ENCODE results near the gene LARGE1. TPM values are rescaled to one million over a fixed set of nuclear protein-coding genes. Genes with fewer than 3 reads are reported as not detected.

The LARGE1 gene
- total RNA-seq, 4 donors from 2014 or later = 78.1 to 156 (median 104) TPM

- H3K27me3 ChIP-seq = no peaks in the 10 kb centered on the region
- H3K4me3 ChIP-seq = no peak overlapping the region
- H3K9me3 ChIP-seq = no peaks in the 10 kb centered on the region
- no peaks in the 10 kb centered on the region for H3K36me3 ChIP-seq
- DNase-seq = no peak
- peaks cover 0 to 6% (median 0%) of the 10 kb centered on the region in 4 donors for H3K4me1 ChIP-seq
- TF ChIP-seq POLR2A (IDR thresholded peaks at IDR 0.05) = no peak
- TF ChIP-seq CTCF (IDR thresholded peaks at IDR 0.05) = no peak
- H3K27ac ChIP-seq = no peak overlapping the region
Observed at GRCh38 chr22:33397381-33397907, 522.8 kb downstream of the LARGE1 start.

GRCh38 chr22:33393432-33393831 lies 526.8 kb downstream of the LARGE1 start:
- Histone ChIP-seq H3K27ac (no peak overlapping the region), H3K4me3 (no peak overlapping the region), H3K9me3 (no peaks in the 10 kb centered on the region), H3K27me3 (no peaks in the 10 kb centered on the region), H3K4me1 (peaks cover 0 to 6% (median 0%) of the 10 kb centered on the region in 4 donors), H3K36me3 (no peaks in the 10 kb centered on the region)
- no peak for TF ChIP-seq CTCF (IDR thresholded peaks at IDR 0.05)
- no peak for TF ChIP-seq POLR2A (IDR thresholded peaks at IDR 0.05)
- no peak for DNase-seq

GRCh38 chr22:33391298-33391697 lies 529.0 kb downstream of the LARGE1 start:
- H3K4me3 ChIP-seq = no peak overlapping the region
- TF ChIP-seq POLR2A (IDR thresholded peaks at IDR 0.05) (no peak), CTCF (IDR thresholded peaks at IDR 0.05) (no peak)

GRCh38 chr22:33389936-33390335 lies 530.3 kb downstream of the LARGE1 start:
- no peak for TF ChIP-seq POLR2A (IDR thresholded peaks at IDR 0.05)
- TF ChIP-seq CTCF (IDR thresholded peaks at IDR 0.05) = no peak
- Histone ChIP-seq H3K9me3 (no peaks in the 10 kb centered on the region), H3K27me3 (no peaks in the 10 kb centered on the region), H3K4me3 (no peak overlapping the region), H3K36me3 (no peaks in the 10 kb centered on the region), H3K27ac (no peak overlapping the region), H3K4me1 (peaks cover 0 to 6% (median 0%) of the 10 kb centered on the region in 4 donors)
- DNase-seq = no peak

More at GRCh38 chr22:33391298-33391697, 529.0 kb downstream of the LARGE1 start:
- Histone ChIP-seq H3K36me3 (no peaks in the 10 kb centered on the region), H3K27me3 (no peaks in the 10 kb centered on the region), H3K4me1 (peaks cover 0 to 6% (median 0%) of the 10 kb centered on the region in 4 donors), H3K27ac (no peak overlapping the region), H3K9me3 (no peaks in the 10 kb centered on the region)
- DNase-seq = no peak

DNA sequence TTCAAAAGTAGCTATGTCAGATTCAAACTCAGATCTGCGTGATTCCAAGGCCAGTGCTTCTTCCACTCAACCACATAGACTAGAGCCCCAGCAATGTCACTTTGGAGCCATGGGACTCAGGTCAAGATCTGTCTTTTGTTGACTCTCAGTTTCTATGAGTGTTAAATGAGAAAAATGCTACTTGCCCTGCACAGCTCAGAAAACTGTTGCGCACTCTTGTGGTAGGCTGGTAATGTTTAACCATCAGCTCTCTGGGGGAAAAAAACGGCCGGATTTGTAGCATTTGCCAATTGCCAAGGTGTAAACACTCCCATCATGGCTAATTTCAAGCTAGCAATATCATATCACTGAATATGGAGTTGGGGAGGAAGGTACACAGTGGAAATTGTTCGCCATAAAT lies 534.0 kb downstream of the LARGE1 start:
- no peak for DNase-seq
- Histone ChIP-seq H3K27me3 (no peaks in the 10 kb centered on the region), H3K4me3 (no peak overlapping the region), H3K4me1 (no peaks in the 10 kb centered on the region), H3K36me3 (peaks cover 0 to 16% (median 0%) of the 10 kb centered on the region in 3 donors), H3K9me3 (no peaks in the 10 kb centered on the region), H3K27ac (no peak overlapping the region)
- TF ChIP-seq CTCF (IDR thresholded peaks at IDR 0.05) (no peak), POLR2A (IDR thresholded peaks at IDR 0.05) (no peak)

DNA sequence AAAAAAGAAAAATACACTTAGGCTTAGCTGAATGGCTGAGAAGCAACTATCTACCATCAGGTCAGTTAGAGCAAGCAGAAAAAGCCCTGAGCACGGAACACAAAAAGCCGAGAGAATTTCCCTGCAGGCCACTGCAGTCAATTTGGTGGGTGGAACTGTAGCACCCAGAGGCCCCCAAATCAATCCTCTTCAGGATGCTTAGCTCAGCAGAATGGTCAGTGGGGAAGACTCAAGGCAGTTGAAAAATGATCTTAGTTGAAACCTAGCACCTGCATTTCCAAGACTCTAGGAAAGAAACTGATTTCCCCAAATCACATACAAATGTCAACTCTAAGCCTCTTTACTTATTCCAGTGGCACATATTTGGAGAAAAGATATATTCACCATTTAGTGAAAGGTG lies 534.7 kb downstream of the LARGE1 start:
- H3K36me3 ChIP-seq = peaks cover 0 to 16% (median 0%) of the 10 kb centered on the region in 3 donors

More for the DNA sequence above, 534.7 kb downstream of the LARGE1 start:
- no peak for DNase-seq
- Histone ChIP-seq H3K27ac (no peak overlapping the region), H3K4me1 (no peaks in the 10 kb centered on the region), H3K4me3 (no peak overlapping the region), H3K27me3 (no peaks in the 10 kb centered on the region), H3K9me3 (no peaks in the 10 kb centered on the region)
- TF ChIP-seq CTCF (IDR thresholded peaks at IDR 0.05) (no peak), POLR2A (IDR thresholded peaks at IDR 0.05) (no peak)

Measured in Peyer's patch (tissue), 4 donors.